OCI-LY1 (cell line): ENCODE measurements around the gene B3GNT2.

ENCODE experiments used
- CTCF ChIP-seq: fragments of 200-600 bp; sonication (generic), shearing (Covaris generic); IDR thresholded peaks from 2 replicates; pipeline ENCODE4 v1.5.1; 2017; ENCODE audit warnings: mild to moderate bottlenecking, antibody characterized with exemption, low read length, moderate library complexity, mixed read lengths
- EZH2 ChIP-seq: fragments of 200-600 bp; sonication (generic), shearing (Covaris generic); IDR thresholded peaks from 2 replicates; pipeline ENCODE4 v1.8.0; 2017; ENCODE audit warnings: borderline replicate concordance, mixed run types, mild to moderate bottlenecking, antibody characterized with exemption, low read length, moderate library complexity, mixed read lengths

GRCh38 chr2:62158444-62159121 is 37.3 kb upstream of the B3GNT2 start:
- TF ChIP-seq CTCF (no peak), EZH2 (no peak)
